HG03095 (cell line): ENCODE data around the gene GAB1.

ENCODE experiments used
- ATAC-seq: cut with Tn5 transposase; IDR thresholded peaks from one replicate; pipeline ENCODE4 v1.9.1; 2021; ENCODE audit warnings: moderate library complexity; ENCODE audit not compliant: unreplicated experiment

Gene GAB1

GRCh38 chr4:143357161-143357845 is 20.6 kb downstream of the GAB1 start:
- ATAC-seq, result no peak

GRCh38 chr4:143358419-143358818 is 21.7 kb downstream of the GAB1 start:
- no peak for ATAC-seq

GRCh38 chr4:143358923-143359643 is 22.4 kb downstream of the GAB1 start:
- ATAC-seq, result peak; percentile 82

GRCh38 chr4:143359644-143360193 is 23.0 kb downstream of the GAB1 start:
- no peak for ATAC-seq

- no peak for ATAC-seq
Measured at GRCh38 chr4:143360838-143361625, 24.4 kb downstream of the GAB1 start.

GRCh38 chr4:143362349-143363046 is 25.8 kb downstream of the GAB1 start:
- ATAC-seq, result no peak

- no peak for ATAC-seq
Measured at GRCh38 chr4:143363332-143363731, 26.7 kb downstream of the GAB1 start.

- ATAC-seq, result no peak
Measured at GRCh38 chr4:143364063-143364462, 27.4 kb downstream of the GAB1 start.

GRCh38 chr4:143367863-143368262 is 31.2 kb downstream of the GAB1 start:
- no peak for ATAC-seq

- no peak for ATAC-seq
Measured at GRCh38 chr4:143369552-143369951, 32.9 kb downstream of the GAB1 start.

- ATAC-seq, result peak; percentile 57
Measured at GRCh38 chr4:143372093-143372915, 35.6 kb downstream of the GAB1 start.

- ATAC-seq, result no peak
Measured at GRCh38 chr4:143374255-143374654, 37.6 kb downstream of the GAB1 start.

- ATAC-seq, result no peak
Measured at GRCh38 chr4:143374771-143375170, 38.1 kb downstream of the GAB1 start.

- peak; percentile 30 for ATAC-seq
Measured at GRCh38 chr4:143375326-143376073, 38.8 kb downstream of the GAB1 start.

GRCh38 chr4:143377611-143378099 is 41.0 kb downstream of the GAB1 start:
- peak; percentile 71 for ATAC-seq

- ATAC-seq, result no peak
Measured at GRCh38 chr4:143380629-143381028, 44.0 kb downstream of the GAB1 start.

GRCh38 chr4:143381189-143382118 is 44.8 kb downstream of the GAB1 start:
- no peak for ATAC-seq

GRCh38 chr4:143382596-143382995 is 45.9 kb downstream of the GAB1 start:
- no peak for ATAC-seq
